ENCODE results near the gene JHY.

The JHY gene

DNA sequence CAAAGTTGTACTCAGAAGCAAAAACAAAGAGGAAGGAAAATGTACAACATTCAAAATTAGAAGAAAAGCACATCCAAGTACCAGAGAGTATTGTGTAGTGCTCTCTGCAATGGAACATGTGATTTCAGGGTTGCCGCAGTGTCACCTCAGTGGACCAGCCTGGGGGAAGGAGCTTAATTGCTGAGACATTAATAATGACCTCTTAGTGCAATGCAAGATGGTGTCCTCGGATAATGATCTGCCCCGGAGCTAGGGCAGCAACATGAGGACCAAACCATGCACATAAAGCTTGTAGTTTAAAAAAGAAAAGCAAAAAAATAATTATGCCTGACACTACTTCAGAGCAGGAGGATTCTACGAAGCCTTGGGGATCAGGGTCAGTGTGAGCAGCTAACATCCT is 11.3 kb upstream of the JHY start:
- DNase-seq (ENCODE audit: low spot score) = no peak

DNA sequence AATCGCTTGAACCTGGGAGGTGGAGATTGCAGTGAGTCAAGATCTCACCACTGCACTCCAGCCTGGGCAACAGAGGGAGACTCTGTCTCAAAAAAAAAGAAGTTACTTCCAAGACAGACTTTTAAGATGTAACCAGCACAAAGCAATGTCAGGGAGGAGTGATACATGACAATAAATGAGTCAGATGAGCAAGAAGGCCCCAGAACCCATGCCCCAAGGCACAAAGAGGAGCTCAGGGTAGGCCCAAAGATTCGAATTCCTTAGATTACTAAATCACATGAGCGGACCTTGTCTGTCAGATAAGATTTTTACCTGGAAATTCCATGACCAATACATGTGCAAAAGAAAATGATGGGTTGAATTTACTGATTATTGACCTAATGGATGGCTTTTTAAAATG is 10.5 kb upstream of the JHY start:
- DNase-seq (ENCODE audit: low spot score) = no peak

DNA sequence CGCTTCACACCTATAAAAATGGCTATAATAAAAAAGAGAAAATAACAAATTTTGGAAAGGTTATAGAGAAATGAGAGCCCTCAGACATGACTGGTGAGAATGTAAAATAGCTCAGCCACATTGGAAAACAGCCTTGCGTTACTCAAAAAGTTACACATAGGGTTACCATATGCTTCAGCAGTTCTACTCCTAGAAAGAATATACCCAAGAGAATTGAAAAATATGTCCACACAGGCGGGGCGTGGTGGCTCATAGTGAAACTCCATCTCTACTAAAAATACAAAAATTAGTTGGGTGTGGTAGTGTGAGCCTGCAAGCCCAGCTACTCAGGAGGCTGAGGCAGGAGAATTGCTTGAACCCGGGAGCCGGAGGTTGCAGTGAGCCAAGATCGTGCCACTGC is 7.6 kb upstream of the JHY start:
- no peak for DNase-seq (ENCODE audit: low spot score)

DNA sequence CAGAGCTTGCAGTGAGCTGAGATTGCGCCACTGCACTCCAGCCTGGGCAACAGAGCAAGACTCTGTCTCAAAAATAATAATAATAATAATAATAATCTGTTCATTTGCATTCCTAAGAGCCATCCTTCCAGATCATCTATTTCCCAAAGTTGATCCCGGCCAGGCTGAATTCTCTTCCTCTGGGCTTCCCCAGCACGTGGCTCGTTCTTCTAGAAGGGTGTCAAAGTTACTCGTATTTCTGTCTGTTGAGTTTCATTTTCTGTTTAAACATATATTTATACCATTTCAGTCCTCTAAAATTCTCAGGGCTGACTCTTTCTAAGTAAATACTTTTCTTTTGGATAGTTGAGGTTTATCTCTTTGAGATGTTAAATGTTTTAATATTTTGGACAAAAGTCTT is 4.8 kb upstream of the JHY start:
- DNase-seq (ENCODE audit: low spot score) = no peak

DNA sequence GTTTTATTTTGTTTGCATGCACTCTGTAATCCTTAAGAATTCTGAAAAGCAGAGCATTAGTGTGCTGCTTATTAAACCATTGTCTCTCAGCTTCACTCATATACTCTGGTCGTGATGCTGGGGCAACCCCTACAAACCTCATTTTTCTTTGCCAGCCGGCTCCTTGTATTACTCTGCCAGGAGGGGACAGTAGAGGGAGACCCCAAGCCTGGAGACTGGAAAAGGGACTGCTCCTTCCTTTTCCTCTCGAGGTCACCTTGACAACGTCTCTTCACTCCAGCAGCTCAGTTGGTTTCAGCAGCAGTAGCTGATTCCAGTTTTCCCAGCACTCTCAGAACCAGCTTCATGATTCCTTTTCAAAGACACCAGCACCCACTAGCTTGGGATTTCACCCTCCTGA is 2.8 kb upstream of the JHY start:
- DNase-seq (ENCODE audit: low spot score) = no peak

DNA sequence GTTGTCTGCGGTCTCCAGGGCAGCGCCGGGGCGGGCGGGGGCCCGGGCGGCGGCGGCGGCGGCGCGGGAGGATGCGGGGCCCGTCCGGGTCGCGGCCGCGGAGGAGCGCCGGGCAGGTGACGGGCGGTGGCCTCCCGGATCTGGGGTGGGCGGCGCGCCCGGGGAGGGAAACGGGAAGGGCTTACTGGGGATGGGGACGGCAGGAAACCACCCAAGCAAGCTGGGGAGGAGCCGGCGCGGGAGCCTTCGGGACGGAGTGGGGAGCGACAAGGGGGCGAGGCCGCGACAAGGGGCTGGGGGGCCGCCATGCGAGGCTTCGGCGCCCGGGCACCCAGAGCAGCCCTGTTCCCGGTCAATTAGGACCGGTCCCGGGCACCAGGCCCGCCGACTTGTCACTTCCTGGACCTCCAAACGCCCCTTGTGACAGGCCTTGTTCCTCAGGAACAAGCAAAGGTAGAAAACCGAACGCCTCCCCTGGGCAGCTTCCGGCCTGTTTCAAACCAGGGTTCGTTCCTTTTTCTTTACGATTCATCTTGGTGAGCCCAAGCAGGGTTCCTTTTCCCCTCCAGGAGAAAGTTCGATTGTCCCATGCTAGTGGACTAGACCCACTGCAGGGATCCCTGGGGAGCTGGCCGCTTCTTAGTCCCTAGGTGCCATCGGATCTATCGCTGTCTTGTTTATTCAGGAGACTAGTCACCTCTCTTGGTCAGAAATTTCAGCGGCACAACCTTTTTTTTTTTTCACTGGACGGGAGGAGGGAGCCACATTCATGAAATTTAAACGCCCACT is 492 bp downstream of the JHY start:
- no peak for DNase-seq (ENCODE audit: low spot score)

DNA sequence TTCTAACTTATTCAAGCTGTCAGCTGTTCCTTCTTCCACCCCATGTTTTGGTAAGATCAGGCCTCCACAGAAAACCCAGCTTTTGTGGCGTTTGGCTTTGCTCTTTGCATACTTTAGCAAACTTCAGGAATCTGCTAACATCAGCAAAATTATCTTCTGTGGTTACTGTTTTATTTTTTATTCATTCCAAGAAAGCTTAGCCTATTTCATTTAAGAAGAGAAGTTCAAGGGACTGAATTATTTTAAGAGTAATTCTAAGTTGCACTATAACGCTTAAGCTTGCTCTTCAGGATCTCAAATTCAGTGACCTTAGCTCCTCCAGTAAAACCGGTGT is 1.1 kb downstream of the JHY start:
- no peak for DNase-seq (ENCODE audit: low spot score)

DNA sequence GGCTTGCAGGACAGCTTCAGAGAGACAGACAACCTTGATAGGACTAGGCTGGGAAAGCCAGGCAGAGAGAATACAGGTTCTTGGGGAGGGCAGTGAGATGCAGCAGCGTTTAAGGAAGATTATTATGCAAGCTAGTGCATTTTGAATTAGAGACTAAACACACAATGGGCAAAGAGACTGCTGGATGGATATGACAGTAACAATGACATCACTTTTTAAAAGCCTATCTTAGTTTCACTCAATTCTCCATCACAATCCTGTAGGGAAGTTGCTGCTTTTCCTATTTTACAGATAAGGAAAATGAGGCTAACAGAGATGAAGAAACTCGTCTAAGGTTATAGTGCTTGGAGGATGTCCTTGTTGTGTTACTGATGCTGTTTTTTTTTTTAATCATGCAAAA is 5.6 kb downstream of the JHY start:
- DNase-seq (ENCODE audit: low spot score) = no peak

DNA sequence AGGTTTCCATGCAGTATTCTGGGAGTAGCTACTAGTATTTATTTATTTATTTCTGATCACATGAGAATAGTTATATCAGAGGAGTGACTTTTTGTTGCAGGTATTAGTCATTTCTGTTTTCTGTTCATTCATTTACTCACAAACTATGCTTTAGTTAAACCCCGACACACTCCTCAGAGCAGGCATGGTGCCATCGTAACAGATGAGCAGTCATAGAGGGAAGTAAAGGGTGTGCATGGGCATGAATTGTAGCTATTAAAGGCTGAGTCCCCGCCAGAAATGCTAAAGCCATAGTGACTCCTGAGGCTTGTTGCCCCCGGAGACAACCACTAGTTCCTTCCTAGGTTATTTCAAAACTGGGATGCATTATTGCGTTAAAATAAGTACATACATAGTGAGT is 10.6 kb downstream of the JHY start:
- no peak for DNase-seq (ENCODE audit: low spot score)

DNA sequence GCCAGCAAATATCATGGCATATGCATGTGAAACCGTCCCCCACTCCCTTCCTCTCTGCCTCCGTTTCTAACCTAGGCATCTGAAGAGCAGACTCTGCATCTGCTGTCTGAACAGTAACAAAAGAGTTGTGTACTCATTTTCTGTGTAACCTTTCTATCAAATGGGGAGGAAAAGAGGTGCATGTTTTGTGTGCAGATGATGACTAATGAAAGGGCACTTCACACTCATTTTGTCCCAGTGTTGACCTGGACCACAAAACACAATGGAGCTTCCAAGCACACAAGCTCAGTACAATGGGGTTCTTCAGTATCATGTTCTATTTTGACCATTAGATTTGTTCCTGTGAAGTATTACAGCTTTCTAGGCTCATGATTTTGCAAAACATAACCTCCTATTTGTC is 13.0 kb downstream of the JHY start:
- DNase-seq (ENCODE audit: low spot score) = no peak

DNA sequence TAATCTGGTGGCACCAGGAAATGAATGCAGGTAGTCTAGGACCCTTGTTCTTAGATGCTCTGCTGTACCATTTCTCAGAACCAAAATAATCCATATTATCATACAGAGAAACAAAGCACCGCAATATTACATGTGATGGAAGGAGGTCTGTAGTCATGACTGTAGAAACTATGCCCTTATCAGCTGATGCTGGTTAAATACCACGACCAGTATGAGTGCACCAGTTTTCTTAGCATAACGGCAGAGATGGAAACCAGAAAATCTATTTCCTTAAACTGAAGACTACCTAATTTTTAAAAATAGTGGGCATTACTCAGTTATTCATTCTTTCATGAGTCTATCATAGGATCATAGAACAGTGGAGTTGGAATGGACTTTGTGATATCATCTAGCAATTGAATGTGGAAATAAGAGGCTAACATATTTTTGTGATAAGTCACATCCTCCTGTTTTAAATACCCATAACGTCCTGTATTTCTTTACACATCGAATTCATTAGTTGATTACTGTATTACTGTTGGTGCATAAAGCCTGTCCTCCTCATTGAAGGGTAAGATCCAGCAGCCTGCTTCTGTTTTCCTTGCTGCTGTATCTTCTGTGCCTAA is 15.1 kb downstream of the JHY start:
- DNase-seq (ENCODE audit: low spot score) = no peak

DNA sequence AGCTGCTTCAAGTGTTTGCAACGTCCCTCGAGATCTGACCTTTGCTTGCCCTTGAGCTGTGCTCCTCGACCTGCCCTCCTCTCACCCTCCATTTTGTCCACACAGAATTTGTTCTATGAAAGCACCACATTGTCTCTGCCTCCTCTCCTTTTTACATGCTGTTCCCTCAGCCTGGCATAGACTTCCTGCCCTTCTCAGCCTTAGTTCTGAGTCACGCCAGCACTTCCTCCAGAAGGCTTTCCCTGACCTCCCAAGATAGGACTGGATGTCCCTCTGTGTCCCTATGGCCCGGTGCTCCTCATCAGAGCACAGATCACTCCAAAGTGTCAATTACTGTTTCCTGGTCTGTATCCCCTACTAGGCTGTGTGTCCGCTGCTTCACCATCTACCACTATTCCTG is 16.2 kb downstream of the JHY start:
- no peak for DNase-seq (ENCODE audit: low spot score)

DNA sequence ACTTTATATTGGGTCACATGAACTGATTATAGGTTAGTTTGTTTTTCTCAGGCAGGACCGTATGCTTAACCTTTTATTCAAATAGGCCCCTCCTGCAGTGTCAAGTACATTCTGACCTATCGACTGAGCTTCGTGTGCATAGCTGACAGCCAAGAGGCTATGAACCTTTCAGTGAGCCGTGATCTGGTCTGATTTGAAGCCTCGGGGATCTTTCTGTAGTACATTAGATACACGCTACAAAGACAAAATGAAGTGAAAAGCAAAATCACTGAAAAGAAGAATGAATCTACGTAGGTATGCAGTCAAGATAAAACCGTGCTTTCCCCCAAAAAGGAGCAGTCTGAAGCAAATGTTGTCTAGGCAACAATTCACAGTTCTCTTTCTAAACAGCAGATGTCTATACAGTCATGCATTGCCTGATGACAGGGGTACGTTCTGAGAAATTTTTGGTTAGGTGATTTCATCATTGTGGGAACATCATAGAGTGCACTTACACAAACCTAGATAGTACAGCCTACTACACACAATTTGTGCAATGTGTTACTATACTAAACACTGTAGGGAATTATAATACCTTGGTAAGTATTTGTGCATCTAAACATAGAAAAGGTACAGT is 18.1 kb downstream of the JHY start:
- DNase-seq (ENCODE audit: low spot score) = no peak

DNA sequence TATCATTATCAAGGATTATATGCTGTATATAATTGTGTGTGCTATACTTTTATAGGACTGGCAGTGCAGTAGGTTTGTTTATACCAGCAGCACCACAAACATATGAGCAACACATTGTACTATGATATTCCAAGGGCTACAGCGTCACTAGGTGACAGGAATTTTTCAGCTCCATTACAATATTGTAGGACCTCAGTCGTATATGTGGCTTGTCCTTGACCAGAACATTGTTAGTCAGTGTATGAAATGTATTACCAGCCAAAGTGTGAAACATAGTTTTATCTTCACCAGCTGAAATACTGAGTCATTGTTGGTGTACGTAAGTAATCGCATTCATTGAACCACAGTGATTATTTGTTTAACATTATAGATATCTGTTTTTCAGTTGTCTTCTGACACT is 20.4 kb downstream of the JHY start:
- no peak for DNase-seq (ENCODE audit: low spot score)

DNA sequence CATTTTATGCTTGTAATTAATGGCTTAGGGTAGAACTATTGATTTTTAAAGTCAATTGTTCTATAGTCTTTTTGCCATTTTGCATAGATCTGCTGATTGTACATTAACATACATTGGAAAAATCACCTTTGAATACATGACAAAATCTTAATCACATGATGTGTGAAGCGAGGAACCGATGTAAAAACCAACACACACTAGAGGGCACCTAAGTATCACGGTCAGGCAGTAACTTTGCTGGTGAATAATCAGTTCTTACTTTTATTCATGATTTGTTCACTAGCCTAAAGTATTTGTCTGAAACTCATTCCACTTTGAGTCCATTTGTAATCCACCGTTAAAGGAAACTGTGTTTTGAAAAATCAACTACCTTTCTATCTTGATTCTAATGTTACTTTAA is 28.2 kb downstream of the JHY start:
- DNase-seq (ENCODE audit: low spot score) = no peak

DNA sequence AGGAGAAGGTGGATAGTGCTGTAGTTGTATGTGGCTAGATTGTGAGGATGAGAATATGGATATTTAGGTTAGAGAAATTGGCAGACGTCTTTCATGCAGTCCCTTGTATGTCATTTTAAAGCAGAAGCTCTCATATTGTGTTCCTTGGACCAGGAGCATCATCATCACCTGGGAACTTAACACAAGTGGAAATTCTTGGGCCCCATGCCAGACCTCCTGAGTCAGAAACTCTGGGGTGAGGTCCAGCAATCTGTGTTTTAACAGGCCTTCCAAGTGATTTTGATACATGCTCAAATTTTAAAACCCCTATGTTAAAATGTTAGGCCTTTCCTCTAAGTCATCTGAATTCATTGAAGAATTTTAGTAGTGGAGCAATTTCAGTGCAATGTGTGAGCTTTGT is 34.8 kb downstream of the JHY start:
- no peak for DNase-seq (ENCODE audit: low spot score)

DNA sequence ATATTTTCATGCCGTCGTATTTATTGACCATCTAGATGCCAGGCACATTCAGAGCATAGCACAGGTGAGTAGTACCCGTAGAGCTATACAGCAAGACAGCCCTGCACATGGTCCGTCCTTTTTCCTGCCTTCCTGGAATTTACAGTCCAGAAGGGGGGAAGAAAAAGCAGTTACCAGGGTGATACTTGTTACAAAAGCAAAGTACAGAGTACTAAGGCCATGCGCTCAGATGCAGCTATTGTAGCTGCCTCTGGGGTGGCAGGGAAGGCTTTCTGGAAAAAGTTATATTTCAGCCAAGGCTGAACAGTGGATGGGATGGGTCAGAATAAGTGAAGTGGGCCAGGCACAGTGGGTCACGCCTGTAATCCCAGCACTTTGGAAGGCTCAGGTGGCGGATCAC is 36.2 kb downstream of the JHY start:
- no peak for DNase-seq (ENCODE audit: low spot score)

DNA sequence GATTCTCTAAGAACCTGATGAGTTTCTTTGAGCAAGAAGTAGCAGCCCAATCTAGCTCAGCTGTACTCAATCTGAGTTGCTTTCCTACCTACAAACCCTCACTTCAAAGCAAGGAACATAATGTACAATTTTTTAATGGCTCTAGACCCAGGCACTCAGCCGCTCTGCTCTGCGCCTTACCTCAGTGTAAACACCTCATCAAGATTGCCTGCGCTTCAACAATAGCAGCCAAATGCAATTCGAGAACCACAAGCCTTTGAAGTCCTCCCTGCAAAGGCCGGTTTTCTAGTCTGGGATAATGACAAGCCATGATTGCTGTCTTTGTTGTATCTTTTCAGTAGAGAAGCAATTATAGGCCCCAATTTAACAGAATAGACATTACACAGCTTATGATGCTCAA is 38.0 kb downstream of the JHY start:
- no peak for DNase-seq (ENCODE audit: low spot score)

DNA sequence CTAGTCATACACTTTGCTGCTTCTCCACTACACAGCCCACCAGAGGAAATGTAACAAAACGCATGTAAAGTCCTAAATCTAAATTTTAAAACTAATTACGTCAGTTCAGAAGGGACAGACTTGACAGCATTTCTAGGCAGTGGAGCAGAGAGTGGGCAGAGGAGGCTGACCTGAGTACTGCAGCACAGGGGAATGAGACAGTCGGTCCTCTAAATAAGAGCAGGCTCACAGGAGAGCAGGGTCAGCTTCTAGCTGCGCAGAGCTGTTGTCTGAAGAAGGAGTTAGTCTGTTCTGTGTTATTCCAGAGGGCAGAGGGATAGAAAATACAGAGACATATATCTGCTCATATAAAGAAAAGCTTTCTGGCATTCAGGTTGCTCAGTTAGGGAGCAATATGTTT is 40.3 kb downstream of the JHY start:
- no peak for DNase-seq (ENCODE audit: low spot score)

DNA sequence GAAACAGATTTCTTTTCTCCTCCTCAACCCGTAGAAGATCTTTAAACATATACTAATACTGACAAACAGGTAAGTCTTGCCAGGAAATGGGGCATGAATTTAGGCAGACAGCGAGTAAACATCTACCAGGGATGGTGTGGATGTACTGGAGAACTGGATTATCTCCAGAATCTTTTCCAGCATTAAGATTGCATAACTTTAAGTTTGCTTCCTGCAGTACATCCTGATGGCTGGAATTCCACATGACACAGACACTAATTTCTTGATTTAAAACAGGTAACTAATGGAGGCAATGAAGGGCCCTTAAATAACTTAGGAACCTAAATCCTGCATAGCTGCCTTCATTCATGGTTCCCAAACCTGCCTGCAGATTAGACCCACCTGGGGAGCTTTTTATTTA is 40.7 kb downstream of the JHY start:
- DNase-seq (ENCODE audit: low spot score) = no peak

DNA sequence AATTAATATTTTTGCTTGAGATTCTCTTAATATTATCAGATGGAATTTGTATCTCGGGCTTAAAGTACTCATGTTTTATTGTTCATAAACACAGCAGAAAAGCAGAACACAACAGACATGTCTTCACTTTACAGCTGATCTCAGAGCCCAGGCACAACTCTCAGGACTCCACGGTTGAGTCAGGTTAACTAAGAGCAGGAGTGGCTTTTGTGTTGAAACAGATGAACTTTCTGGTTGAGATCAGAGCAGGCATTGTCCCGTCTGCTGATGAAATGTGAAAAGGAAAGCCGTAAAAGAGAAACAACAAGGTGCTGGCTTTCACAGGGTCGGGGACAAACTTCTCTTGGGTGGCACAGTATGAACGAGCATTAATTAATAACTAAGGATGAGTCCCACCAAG is 49.0 kb downstream of the JHY start:
- no peak for DNase-seq (ENCODE audit: low spot score)

DNA sequence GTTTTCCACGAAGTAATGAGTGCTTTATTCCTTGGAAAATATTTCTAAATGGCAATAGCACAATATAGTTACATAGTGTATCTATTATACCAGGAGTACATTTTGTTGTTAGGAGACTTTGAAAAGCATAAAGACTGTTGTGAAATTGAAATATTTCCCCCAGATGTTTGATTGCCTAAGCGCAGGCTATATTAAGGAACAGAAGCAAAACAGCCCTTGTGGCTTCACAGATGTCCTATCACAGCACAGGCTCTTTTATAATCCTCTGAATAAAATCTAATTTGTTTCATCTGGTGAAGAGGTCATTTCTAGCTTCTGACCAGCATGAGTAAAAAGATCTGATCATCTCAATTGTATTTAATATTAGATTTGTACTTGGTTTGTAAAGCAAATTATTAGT is 50.9 kb downstream of the JHY start:
- no peak for DNase-seq (ENCODE audit: low spot score)

DNA sequence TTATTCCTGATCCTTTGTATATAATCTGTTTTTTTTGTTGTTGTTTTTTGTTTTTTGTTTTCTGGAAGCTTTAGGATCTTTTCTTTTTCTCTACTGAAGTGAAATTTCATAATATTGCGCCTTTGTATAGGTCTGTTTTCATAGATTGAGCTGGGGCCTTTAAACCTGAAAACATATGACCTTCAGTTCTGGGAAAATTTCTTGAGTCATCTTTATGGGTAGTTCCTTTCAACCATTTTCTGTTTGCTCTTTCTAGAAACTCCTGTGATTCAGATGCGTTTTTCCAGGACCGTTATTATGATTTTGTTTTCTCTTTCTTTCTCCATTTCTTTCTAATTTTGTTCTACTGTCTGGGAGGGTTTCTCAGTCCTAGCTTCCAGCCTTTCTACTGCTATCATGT is 55.4 kb downstream of the JHY start:
- DNase-seq (ENCODE audit: low spot score) = no peak

DNA sequence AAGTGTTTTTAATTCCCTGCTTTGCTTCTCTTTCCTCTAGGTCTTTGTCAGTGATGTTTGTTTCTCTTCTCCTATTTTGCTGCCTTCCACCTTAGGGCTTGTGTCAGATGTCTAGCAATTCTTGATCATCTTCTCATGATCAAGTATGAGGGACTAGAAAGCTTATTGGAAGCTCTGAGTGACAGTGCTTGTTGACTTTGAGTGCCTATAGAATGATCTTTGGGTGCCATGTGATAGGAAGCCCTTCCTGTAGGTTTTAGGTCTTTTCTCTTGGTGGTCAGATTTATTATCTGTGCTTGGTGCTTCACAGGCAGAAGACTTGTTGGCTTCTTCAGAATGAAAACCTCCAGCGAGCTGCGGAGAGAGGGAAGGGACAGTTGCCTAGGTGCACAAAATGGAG is 56.0 kb downstream of the JHY start:
- DNase-seq (ENCODE audit: low spot score) = no peak

Data from SK-N-DZ (cell line).